ENCODE data around the gene GABPB1.

GRCh38 chr15:50260969-50261496 is 94.0 kb downstream of the GABPB1 start:
- TF ChIP-seq CTCF (IDR thresholded peaks at IDR 0.05) = no peak
- TF ChIP-seq POLR2A (IDR thresholded peaks at IDR 0.05) = no peak

Measured in testis (tissue), 2 donors.